A549 (cell line): ENCODE results near the gene DUSP14.

Experiments used
- CEBPB ChIP-seq, 2 experiments: fragments of >200 bp in 1 of 2; sonication (Bioruptor Twin) in 1 of 2; formaldehyde crosslinking in 1 of 2; IDR thresholded peaks; 2 replicates each; pipeline ENCODE4 v1.6.1; 2012 to 2016
- POLR2A ChIP-seq: IDR thresholded peaks from 2 replicates; pipeline ENCODE4 v1.6.1; 2012; ENCODE audit warnings: mild to moderate bottlenecking, low read length
- TF ChIP-seq, protein P1 (sequence below): fragments of >200 bp; sonication (Bioruptor Twin); formaldehyde crosslinking; IDR thresholded peaks from 3 replicates; pipeline ENCODE4 v1.5.1; 2016

GRCh38 chr17:37521821-37522220, 32.1 kb downstream of the DUSP14 start:
- TF ChIP-seq, protein P1, sequence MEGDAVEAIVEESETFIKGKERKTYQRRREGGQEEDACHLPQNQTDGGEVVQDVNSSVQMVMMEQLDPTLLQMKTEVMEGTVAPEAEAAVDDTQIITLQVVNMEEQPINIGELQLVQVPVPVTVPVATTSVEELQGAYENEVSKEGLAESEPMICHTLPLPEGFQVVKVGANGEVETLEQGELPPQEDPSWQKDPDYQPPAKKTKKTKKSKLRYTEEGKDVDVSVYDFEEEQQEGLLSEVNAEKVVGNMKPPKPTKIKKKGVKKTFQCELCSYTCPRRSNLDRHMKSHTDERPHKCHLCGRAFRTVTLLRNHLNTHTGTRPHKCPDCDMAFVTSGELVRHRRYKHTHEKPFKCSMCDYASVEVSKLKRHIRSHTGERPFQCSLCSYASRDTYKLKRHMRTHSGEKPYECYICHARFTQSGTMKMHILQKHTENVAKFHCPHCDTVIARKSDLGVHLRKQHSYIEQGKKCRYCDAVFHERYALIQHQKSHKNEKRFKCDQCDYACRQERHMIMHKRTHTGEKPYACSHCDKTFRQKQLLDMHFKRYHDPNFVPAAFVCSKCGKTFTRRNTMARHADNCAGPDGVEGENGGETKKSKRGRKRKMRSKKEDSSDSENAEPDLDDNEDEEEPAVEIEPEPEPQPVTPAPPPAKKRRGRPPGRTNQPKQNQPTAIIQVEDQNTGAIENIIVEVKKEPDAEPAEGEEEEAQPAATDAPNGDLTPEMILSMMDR: no peak
- no peak for TF ChIP-seq CEBPB (IDR thresholded peaks at IDR 0.05)
- no peak for TF ChIP-seq POLR2A
